Activated CD8-positive, alpha-beta memory T cell treated with anti-CD3 and anti-CD28 coated beads, Interleukin-2, amount 50 U/mL, for 24 hours (primary cell): ENCODE measurements around the gene OR9Q1.

Source experiments
- DNase-seq: peaks from one replicate; pipeline ENCODE4 v3.0.0-alpha.2; 2020; ENCODE audit errors: extremely low read depth

The OR9Q1 gene

GRCh38 chr11:58030653-58031052, 7.0 kb downstream of the OR9Q1 start, which contains the start of gene OR6Q1:
Gene OR6Q1, plus strand, starts transcription at chr11:58030953. Its CDS starts 0 bp downstream, at chr11:58030953.
- no peak for DNase-seq

DNA sequence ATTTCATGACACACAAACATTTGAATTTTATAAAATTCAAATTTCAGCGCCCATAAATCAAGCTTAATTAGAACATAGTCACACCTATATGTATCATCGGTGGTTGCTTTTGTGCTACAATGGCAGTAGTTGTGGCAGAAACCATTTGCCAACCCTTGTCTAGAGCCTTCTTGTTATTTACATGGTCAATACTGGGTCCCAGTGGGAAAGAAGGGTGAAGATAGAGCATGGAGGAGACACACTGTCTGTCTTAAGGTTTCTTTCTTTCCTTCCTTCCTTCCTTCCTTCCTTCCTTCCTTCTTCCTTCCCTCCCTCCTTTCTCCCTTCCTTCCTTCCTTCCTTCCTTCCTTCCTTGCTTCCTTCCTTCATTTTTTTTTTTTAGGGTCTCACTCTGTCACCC, 10.8 kb downstream of the OR9Q1 start:
- DNase-seq, result no peak

- no peak for DNase-seq
These were observed 15.9 kb downstream of the OR9Q1 start for GRCh38 chr11:58039589-58039988.

DNA sequence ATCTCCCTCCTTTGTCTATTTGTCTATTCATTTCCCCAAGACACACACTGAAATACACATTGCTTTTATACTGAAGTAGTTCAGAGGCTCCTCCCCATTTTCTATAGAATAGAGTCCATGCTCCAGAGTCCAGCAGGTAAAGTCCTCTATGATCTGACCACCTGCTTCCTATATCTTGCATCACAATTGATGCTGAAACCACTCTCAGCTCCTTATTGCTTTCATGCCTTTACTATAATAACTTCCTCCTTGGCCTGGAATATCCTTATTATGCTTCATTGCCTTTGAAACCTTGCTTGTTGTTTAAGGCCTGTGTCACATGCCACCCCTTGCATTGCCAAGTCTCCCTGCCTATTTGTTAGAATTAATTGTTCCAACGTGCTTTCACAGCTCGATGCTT, 19.7 kb downstream of the OR9Q1 start:
- DNase-seq, result no peak

DNA sequence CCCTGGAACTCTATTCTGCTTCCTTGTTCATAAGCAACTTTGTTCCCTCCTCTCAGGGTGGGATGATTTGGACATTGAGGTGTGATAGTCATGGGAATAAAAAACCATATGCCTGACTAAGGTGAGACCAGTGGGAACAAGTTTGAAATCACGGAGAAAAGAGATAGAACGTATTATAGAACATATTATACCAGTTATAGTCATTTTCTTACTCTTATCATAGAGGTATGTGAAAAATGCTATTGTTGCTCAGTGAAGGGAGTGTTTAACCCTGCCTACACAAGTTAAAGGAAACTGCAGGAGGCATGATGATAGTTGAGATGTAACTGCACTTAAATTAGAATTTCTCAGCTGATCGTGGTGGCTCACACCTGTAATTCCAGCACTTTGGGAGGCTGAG, 22.6 kb downstream of the OR9Q1 start:
- DNase-seq, result no peak

DNA sequence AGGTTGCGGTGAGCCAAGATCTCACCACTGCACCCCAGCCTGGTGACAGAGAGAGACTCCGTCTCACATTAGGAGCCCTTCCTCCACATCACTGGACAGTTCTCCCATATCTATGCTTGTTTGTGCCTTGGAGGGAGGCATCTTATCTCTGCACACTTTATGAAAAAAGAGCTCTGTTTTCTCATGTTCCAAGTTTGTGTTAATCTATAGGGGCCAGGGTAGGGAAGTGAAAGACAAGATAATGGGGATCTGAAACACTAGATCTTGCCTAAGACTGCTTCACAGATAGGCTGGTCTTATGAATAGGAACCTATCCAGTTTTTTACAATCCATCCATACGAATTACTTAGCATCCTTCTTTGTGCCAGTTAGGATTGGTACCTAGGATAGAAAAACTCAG, 24.1 kb downstream of the OR9Q1 start:
- no peak for DNase-seq

DNA sequence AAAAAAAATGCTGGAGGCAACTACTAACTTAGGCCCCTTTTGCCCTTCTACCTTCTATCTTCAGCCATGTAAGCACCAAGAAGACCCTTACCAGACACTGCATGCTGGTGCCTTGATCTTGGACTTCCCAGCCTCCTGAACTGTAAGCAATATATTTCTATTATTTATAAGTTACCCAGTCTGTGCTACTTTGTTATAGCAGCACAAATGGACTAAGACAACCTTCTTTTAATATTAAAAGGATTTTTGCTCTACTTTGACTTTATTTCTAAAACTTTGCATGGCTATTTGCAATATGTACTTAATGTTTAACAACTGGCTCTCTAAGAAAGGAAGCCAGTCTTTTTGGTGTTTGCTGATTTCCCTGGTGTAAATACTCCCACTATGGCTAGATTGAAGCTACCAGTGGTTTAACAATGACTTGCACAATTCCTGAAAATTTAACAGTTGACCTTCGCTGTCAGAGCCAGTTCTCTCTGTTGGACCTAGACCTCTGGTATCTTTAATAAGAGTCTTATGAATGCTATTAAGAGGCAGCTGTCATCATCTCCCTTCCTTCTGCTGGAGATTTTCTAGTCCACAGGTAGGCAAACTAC, 32.2 kb downstream of the OR9Q1 start:
- no peak for DNase-seq

DNA sequence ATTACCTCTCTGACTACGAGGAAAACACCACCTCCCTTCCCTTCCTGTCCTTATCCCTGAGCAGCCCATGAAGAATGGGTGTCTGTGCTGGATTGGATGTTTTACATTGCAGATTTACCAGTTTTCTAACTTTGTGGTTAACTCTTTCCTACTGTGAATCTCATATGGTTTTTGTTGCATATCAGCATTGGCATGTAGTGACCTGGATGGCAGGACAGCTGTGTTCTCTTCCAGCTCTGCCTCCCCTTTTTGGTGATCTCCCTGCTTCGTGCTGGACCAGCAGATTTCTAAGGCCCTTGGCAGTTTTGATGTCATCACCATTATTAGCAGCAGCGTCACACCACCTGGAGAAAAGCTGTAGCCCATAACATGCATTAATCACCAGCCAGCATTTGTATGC, 33.8 kb downstream of the OR9Q1 start:
- DNase-seq, result no peak

DNA sequence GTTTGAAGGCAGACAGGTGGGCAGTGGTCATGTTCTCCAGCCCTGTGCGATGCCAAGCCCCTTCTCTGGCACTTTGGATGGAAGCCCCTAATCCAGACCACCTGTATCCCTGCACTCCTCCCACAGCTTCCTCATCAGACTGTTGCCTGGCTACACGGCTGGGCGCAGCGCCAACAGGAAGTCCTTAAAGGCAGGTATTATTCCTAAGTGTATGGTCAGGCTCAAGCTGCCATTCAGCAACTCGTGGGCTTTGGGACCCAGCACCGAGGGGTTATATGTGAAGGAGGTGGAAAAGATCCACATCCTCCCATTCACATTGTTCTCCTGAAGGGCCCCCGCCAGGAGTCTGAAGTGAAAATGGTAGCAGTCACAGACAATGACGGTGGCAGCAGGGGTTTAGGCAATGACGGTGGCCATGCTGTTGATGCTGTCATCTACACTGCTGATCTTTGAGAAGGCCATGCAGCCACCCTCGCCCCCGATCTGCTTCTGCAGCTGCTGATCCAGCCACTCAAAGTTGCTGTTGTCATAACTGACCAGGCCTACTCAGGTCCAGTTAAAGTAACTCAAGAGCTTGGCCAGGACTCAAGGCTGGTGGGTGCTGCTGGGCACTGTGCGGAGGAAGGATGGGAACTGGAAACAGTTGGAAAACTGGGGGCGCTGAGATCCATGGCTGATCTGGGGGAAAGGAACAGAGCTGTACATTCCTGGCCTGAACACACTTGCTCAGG, 34.8 kb downstream of the OR9Q1 start:
- no peak for DNase-seq

- no peak for DNase-seq
These were observed 35.3 kb downstream of the OR9Q1 start for GRCh38 chr11:58059007-58059350.

GRCh38 chr11:58060535-58060934, 36.9 kb downstream of the OR9Q1 start:
- no peak for DNase-seq

- DNase-seq, result no peak
These were observed 37.4 kb downstream of the OR9Q1 start for GRCh38 chr11:58060939-58061672.

DNA sequence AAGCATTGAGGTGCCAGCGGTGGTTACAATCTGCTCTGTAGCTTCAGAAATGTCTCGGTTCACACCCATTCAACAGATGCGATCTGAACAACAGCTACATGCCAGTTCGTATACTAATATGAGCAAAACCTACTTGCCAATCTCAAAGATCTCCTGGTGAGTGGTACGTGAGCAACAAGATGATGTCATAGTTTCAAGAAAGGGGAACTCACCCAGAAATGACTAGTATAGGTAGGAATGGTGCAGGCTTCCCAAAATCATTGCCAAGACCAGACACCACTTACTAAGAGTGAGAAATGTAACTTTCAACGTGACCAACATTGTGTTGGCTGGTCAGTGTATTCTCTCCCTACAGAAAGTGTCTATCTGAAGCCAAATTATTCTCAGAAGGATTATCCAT, 38.1 kb downstream of the OR9Q1 start:
- DNase-seq, result no peak

DNA sequence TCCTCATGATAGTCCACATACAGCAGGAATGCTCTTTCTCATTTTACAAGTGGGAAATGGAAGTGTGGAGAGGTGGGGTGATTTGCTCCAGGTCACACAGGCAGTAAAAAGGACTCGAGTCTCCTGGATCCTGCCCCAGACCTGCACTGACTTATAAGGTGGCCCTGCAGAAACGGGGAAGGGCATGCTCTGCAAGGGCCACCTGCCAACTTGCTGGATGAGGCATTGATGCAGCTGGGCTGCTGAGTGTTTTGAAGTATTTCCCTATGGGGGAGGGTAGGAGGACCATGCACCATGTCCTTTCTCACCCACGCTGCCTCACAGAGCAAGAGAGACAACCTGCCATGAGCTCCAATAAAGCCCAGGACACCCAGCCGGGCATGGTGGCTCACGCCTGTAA, 44.0 kb downstream of the OR9Q1 start:
- no peak for DNase-seq

DNA sequence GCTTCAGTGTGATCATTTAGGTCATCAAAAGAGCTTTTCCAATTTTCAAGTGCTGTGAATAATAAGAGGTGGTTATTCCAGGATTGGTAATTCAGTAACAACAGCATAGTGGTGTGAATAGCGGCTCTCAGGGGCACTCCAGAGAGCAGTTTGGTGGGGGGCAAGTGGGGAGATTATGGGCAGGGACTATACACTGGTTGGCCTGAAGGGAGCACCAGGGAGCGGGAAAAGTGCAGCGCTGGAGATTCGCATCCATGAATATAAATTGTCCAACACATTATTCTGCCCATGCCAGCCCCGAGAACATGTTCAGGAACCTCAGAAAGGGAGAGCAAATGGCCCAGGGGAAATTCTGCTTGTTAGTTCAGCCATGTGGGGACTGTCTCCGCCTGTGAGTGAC, 45.0 kb downstream of the OR9Q1 start:
- DNase-seq, result no peak

GRCh38 chr11:58070585-58070984, 46.9 kb downstream of the OR9Q1 start:
- no peak for DNase-seq

DNA sequence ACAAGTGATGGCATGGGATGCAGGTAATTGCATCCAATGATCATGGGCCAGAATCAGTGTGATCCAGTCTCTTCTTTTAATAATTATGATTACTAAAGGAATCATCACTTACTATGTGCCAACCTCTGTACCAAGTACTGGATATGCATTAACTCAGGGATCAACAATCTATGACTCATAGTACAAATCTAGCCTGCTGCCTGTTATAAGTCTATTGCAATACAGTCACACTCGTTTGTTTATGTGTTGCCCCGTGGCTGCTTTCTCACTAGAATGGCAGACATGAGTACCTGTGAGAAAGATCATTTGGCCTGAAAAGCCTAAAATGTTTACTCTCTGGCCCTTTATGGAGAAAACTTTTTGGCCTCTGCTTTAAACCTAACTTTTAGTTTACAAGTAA, 52.1 kb downstream of the OR9Q1 start:
- DNase-seq, result no peak

DNA sequence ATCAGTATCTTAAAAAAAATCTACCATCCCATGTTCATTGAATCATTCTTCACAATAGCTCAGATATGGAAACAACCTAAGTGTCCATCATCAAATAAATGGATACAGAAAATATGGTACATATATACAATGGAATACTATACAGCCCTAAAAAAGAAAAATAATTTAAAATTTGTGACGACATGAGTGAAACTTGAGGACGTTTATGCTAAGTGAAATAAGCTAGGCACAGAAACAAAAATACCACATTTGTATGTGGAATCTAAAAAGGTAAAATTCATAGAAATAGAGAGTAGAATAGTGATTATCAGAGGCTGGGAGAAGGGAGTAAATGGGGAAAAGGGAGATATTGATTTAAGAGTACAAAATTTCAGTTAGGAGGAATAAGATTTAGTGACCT, 62.8 kb downstream of the OR9Q1 start:
- DNase-seq, result no peak

- DNase-seq, result no peak
These were observed 73.8 kb downstream of the OR9Q1 start for GRCh38 chr11:58097437-58097836.

- DNase-seq, result no peak
These were observed 97.4 kb downstream of the OR9Q1 start for GRCh38 chr11:58121096-58121495.

- no peak for DNase-seq
These were observed 101.8 kb downstream of the OR9Q1 start, which contains the start of gene OR9I1 for GRCh38 chr11:58125469-58125868. Gene OR9I1, minus strand, starts transcription at chr11:58125530. Its CDS starts 6,086 bp downstream, at chr11:58119444.

GRCh38 chr11:58127350-58127749, 103.7 kb downstream of the OR9Q1 start:
- no peak for DNase-seq
